GM12872 (cell line): Measurements from ENCODE around the gene TDRD3.

ENCODE experiments used
- TF ChIP-seq, protein P1 (sequence below): IDR thresholded peaks from 3 replicates; pipeline ENCODE4 v1.5.1; 2011; ENCODE audit warnings: low read depth, mild to moderate bottlenecking, low read length, moderate library complexity; ENCODE audit not compliant: insufficient read depth

TDRD3 gene

DNA sequence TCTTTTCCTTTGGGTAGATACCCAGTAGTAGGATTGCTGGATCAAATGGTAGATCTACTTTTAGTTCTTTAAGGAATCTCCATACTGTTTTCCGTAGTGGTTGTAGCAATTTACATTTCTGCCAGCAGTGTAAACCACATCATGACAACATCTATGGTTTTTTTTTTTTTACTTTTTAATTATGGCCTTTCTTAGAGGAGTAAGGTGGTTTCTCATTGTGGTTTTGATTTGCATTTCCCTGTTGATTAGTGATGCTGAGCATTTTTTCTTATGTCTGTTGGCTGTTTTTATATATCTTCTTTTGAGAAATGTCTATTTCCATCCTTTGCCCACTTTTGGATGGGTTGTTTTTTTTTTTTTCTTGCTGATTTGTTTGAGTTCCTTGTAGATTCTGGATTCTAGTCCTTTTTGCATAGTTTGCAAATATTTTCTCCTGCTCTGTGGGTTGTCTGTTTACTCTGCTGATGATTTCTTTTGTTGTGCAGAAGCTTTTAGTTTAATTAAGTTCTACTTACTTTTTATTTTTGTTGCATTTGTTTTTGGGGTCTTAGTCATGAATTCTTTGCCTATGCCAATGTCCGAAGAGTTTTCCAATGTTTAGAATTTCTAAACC is 38.8 kb downstream of the TDRD3 start:
- TF ChIP-seq, protein P1, sequence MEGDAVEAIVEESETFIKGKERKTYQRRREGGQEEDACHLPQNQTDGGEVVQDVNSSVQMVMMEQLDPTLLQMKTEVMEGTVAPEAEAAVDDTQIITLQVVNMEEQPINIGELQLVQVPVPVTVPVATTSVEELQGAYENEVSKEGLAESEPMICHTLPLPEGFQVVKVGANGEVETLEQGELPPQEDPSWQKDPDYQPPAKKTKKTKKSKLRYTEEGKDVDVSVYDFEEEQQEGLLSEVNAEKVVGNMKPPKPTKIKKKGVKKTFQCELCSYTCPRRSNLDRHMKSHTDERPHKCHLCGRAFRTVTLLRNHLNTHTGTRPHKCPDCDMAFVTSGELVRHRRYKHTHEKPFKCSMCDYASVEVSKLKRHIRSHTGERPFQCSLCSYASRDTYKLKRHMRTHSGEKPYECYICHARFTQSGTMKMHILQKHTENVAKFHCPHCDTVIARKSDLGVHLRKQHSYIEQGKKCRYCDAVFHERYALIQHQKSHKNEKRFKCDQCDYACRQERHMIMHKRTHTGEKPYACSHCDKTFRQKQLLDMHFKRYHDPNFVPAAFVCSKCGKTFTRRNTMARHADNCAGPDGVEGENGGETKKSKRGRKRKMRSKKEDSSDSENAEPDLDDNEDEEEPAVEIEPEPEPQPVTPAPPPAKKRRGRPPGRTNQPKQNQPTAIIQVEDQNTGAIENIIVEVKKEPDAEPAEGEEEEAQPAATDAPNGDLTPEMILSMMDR: no peak

DNA sequence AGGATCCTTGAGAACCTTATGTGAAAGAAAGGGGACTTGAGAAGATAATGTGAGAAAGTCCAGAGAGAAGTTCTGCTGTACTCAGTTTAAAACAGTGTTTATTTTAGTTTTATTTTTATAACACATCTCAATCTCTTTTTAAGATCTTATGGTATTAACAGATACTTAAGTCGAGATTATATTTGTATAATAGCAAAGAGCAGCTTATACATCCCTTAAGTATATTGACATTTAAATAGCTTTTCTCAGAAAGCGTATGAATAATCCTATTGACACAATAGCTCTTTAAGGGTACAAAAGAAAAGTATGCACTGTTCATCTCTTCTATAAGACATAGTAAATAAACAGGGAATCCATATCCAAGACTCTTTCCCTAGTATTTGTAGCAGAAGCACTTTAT is 42.2 kb downstream of the TDRD3 start:
- TF ChIP-seq, protein P1: no peak

- TF ChIP-seq, protein P1: no peak
These were observed 44.7 kb downstream of the TDRD3 start for GRCh38 chr13:60441761-60442160.

DNA sequence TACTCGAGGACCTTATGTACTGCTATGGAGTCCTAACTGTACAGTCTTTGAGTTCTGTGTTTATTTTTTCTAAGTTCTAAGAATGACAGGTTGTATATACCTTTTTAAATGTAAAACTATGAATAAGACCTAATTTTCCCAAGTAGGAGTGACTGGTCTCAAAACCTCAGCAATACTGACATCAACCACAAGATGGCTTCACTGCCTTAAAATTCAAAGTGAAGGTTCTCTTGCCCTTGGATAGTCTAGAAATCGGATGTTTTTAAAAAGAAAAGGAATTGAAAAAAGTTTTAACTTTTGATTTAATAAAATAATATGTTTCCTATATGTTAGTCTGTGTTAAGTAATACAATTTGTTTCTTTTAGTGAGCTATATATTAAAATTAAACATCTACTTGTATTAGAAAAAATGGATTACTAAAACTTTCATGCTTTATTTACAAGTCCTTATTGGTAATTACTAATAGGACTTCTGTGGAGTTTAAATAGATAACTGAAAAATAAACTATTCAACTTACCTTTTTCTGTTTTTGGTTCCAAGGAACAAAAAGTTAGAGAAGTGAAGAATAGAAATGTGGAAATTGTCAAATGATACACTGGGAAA is 52.0 kb downstream of the TDRD3 start:
- TF ChIP-seq, protein P1: peak; percentile 68

DNA sequence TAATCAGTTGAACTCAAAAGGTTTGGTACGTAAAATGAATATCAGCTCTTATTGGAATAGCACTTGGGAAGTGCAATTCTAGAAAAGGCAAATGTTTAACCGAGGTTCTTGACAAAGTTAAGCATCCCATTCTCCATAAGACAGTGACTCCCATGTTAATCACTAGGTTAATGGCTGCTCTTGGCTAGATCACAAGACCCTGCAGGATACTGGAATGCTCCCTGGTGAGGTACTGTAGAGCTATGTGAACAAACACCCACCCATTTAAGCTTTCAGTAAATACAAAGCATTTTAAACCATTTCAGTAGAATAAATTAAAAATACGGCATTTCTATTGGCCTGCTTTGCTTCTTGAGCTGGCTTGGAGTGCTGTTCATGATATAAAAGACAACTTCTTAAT is 56.5 kb downstream of the TDRD3 start:
- TF ChIP-seq, protein P1: no peak

- TF ChIP-seq, protein P1: no peak
These were observed 57.4 kb downstream of the TDRD3 start for GRCh38 chr13:60454425-60454824.

- TF ChIP-seq, protein P1: no peak
These were observed 66.8 kb downstream of the TDRD3 start for GRCh38 chr13:60463787-60464186.
